Vagina (tissue), 2 donors: ENCODE results near the gene CCDC160.

Source experiments
- POLR2A ChIP-seq, 2 donors: fragments of 450-650 bp; IDR thresholded peaks; one replicate each; pipeline ENCODE4 v1.6.1; 2017; ENCODE audit warnings: antibody characterized with exemption in 2 of 2, mild to moderate bottlenecking in 2 of 2, moderate library complexity in 2 of 2
- POLR2AphosphoS5 ChIP-seq, 2 donors: sonication (generic); formaldehyde crosslinking; IDR thresholded peaks; one replicate each; pipeline ENCODE4 v1.9.0; 2017; ENCODE audit warnings: antibody characterized with exemption in 2 of 2, mild to moderate bottlenecking in 2 of 2, low read depth in 1 of 2; ENCODE audit not compliant: insufficient read depth in 1 of 2

DNA sequence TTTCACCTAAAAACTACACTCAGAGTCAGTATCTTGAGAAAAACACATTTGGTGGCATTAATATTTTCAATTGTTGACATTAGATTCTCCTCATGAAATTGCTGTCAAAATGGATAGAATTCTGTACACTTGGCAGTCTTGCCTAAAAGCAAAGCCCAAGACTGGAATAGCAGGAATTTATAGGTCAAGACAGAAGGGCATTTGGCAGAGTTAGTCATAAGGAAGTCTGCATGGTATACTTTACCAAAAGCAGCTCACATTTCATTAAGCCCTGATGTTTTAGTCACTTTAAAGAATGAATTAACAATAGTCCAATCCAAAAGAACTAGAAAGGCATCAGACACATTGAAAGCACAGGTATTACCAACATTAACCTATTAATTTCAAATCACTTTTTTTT is 7.1 kb downstream of the CCDC160 start:
- TF ChIP-seq POLR2AphosphoS5 (IDR thresholded peaks at IDR 0.05; ENCODE audit: insufficient read depth in 1 of 2, low read depth in 1 of 2) (no peak), POLR2A (IDR thresholded peaks at IDR 0.05) (no peak)
